HL-60 (cell line): ENCODE results near the gene TREML1.

Source experiments
- REST ChIP-seq: IDR thresholded peaks from 2 replicates; pipeline ENCODE4 v1.6.1; 2012; ENCODE audit warnings: low read depth; ENCODE audit not compliant: insufficient replicate concordance
- TF ChIP-seq, protein P1 (sequence below): IDR thresholded peaks from one replicate; pipeline ENCODE4 v1.5.1; 2011; ENCODE audit warnings: low read length, control low read depth, inconsistent platforms; ENCODE audit not compliant: insufficient read depth

- TF ChIP-seq, protein P1, sequence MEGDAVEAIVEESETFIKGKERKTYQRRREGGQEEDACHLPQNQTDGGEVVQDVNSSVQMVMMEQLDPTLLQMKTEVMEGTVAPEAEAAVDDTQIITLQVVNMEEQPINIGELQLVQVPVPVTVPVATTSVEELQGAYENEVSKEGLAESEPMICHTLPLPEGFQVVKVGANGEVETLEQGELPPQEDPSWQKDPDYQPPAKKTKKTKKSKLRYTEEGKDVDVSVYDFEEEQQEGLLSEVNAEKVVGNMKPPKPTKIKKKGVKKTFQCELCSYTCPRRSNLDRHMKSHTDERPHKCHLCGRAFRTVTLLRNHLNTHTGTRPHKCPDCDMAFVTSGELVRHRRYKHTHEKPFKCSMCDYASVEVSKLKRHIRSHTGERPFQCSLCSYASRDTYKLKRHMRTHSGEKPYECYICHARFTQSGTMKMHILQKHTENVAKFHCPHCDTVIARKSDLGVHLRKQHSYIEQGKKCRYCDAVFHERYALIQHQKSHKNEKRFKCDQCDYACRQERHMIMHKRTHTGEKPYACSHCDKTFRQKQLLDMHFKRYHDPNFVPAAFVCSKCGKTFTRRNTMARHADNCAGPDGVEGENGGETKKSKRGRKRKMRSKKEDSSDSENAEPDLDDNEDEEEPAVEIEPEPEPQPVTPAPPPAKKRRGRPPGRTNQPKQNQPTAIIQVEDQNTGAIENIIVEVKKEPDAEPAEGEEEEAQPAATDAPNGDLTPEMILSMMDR = no peak
- no peak for TF ChIP-seq REST
These were observed 36.6 kb upstream of the TREML1 start for GRCh38 chr6:41190791-41191190.
